T-helper 2 cell treated with Interferon-gamma antibody and Interleukin-4, amounts not matched to agents 100 ng/mL and 5 ng/mL, for 36 hours (primary cell): ENCODE results near the gene ABHD17A. TPM values are rescaled to one million over a fixed set of nuclear protein-coding genes. Genes with fewer than 3 reads are reported as not detected.

Experiments used
- intact Hi-C: fragments of 100-400 bp; cut with micrococcal nuclease; formaldehyde crosslinking; loops from one replicate; pipeline ENCODE4 v1.15.1; 2023
- total RNA-seq: library from RNA; stranded (reverse); gene quantifications from 2 replicates; pipeline ENCODE4 v1.2.3, GENCODE V29; 2022

ABHD17A gene
- total RNA-seq, 1 donor from 2014 or later: 126 TPM

DNA sequence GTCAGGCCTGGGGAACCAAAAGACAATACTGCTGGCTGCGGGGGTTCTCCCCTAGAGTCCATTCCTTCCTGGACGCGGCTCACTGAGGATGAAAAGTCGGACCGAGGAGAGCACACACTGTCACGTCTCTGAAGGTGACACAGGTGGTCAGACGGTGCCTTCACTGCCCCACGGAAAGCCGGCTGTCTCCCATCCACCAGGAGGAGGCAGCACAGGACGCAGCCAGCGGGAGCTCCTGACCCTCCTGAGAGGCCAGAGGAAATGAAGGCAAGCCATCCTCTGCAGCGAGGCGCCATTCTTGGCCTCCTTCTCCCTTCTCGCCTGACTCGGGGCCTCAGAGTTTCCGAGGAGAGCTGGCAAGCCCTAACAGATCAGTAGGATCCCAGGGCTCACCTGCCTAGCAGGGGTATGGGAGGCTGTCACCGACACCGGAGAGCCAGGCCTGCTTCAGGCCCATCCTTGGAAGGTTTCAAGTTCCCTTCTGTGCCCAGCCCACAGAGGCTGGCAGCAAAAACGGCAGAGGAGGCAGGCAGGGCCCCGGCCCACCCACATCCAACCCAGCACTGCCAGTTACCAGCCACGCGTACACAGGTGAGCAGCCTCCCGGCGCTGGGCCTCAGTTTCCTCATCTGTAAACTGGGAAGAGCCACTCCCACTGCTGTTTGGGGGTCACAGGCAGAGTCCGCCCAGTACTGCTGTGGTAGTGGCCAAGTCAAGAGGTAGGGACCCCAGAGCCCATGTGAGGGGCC, 41.5 kb downstream of the ABHD17A start:
- intact Hi-C loops: no loop called here

DNA sequence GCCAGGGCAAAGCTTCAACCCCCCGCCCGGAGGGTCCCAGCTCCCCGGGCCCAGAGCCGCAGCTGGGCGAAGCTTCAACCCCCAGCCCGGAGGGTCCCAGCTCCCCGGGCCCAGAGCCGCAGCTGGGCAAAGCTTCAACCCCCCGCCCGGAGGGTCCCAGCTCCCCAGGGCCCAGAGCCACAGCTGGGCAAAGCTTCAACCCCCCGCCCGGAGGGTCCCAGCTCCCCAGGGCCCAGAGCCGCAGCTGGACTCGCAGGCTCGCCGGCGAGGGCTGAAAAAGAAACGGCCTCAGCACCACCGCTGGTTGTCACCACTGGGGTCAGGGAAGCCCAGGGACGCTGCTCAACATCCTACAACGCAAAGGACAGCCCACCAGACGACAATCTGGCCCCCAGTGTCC, 42.2 kb downstream of the ABHD17A start:
- intact Hi-C loops: no loop called here

DNA sequence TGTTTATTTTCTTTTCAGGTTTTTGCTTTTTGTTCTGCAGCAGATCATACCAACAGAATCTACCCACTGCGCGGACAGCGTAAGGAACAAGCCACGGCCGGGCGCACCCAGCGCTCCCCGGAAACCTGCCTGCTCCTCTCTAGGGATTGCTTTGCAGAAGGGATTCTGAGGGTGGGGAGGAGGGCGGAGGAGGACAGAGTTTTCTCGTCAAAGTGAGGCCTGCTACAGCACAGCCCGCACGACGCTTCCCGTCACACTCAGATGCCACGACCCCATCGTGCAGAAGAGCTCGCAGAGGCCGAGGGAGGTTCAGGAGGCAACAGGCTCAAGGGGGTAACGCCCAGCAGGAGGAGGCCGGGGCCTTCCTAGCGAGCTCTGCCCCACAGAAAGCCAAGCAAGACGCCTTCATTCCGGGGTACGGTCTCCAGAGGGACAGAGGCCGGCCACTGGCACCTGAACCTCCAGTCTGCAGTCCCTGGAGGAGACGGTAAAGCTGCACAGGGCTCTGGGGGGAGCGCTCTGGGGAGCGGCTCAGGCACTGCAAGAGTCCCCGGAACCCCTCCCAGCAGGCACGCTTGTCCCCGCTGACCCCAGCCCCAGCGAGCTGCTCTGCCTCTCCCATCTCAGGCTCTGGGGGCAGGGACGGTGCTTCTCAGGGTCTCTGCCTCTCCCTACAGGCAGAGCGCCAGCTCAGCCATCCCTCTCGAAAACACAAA, 43.9 kb downstream of the ABHD17A start:
- intact Hi-C loops: no loop called here

DNA sequence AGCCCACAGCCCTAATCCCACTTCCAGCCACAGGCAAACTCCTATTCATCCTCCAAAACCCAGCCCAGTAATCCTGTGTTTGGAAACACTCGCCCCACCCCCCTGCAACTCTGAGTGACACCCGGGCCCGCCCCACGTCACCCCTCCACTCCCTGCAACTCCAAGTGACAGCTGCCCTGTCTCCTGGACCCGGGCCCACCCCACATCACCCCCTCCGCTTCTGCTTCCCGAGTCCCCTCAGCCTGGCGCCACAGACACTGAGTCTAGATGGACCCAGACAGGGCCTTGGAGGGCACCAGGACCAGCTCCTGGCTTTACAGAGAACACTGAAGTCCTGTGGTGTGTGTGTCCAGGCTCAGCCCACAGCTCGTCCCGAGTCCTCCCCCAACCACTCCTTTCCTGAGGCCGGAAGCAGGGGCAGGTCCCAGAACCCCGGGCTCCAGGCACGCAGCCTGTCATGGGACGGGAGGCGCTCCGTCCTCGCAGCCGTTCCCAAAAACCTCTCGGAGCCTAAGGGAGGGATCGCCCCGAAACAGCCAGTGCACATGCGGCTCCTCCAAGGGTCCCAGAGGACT, 44.7 kb downstream of the ABHD17A start:
- intact Hi-C loops: no loop called here

DNA sequence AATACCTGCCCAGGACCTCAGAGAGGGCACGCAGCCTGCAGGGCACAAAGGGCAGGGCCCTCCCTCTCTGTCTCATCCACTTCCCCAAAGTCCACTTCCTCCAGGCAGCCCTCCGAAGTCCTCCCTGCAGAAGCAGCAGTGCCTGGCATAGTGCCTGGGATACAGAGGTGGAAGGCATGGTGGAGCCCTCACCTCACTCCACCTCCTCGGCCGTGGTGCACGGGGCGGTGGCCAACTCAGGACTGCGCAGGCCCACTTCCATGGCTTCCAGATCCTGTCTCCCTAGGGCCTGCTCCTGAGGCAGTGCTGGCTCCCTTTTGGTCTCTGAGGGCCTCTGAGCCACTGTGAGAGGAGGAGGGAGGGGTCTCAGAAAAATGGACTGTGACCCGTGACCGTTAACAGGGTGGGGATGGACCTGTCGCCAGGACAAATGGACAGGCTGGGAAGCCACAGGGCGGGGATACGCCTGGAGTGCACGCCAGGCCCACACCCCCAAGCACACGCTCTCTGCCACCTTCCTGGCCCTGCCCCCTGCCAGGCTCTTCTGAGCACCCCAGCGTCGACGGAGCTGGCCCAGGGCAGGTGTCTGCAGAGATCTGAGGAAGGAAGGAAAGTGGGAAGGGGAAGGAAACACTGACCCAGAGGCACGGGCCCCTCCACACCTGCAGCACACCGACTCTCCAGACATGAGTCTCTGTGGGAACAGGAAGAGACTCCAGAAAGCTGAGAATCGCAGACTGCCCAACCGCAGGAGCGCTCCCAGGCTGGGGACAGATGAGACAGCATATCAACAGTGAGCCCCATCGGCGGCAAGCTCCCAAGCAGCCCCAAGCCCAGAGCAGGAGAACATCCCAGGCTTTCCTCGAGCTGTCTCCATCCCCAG, 45.4 kb downstream of the ABHD17A start:
- intact Hi-C loops: no loop called here

DNA sequence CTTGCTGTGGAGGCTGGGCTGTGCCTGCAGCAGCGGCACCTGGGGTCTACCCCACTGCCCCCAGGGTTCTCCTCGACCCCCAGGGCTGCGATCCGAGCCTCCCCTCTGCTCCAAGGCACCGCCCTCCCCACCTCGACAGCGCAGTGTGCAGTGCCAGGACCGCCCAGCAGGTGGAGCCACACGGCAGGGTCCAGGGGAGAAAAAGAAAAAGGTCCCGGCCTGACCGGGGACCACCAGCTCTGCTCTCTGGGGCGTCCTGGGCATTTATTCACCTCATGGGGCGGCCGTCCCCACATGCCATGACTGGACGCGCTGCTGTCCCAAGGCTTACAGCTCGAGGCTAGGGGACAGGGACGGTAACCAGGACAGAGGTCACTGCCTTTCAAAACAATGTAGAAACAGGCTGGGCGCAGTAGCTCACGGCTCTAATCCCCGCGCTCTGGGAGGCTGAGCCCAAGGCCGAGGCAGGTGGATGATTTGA, 47.6 kb downstream of the ABHD17A start:
- intact Hi-C loops: no loop called here

DNA sequence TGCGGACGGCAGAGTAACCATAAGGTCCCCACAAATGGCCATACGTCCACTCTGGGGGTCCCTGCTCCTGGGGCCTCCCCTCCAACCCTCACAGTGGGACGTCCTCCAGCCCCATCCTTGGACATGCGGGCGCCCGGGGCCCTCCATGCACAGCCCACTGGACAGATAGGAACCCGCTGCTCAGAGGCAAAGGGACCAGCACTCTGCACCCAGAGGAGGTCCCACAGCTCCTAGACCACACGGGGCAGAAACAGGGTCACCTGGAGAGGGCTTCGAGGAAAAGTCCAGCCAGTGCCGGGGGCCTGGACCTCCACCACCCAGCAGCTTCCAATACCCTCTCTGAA, 48.1 kb downstream of the ABHD17A start:
- intact Hi-C loops: no loop called here

DNA sequence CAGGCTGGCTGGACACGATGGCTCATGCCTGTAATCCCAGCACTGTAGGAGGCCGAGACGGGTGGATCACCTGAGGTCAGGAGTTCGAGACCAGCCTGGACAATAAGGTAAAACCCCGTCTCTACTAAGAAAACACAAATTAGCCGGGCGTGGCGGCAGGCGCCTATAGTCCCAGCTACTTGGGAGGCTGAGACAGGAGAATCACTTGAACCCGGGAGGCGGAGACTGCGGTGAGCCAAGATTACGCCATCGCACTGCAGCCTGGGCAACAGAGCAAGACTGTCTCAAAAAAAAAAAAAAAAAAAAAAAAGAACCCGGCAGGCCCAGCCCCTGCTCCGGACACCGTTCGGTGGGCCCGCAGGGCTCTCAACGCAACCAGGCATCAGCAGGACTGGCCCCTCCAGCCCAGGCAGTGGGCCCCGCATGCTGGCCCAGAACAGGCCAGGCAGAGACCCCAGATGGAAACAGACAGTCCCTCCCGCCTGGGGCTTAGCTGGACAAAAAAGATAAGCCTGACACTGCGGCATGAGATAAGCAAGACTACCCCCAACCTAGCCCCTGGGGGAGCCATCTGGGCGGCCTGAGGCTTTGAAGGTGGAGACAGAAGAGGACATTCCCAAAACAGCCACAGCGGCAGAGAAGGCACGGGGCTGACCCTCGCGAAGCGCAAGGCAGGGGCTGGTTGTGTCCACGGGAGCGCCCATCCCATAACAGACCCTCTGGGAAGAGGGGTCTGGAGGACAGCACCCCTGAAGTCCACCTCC, 48.7 kb downstream of the ABHD17A start:
- intact Hi-C loops: no loop called here

DNA sequence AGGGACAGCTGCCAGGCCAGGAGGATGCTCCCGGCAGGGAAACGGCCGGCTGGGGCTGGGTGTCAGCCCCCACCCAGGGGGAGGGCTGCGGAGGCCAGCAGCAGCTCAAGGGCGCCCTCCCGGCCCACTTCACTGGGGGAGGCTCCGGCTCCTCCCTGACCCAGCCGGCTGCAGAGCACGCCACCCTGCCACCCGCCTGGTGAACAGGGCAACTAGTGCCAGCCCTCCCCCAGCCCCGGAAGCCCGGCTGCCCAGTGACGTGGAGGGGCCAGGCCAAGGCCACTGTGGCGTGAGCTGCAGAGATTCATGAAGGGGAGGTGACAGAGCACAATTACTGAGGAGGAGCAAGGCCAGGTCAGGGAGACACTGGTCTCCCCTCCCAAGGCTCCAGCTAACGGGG, 51.8 kb downstream of the ABHD17A start:
- intact Hi-C loops: no loop called here

DNA sequence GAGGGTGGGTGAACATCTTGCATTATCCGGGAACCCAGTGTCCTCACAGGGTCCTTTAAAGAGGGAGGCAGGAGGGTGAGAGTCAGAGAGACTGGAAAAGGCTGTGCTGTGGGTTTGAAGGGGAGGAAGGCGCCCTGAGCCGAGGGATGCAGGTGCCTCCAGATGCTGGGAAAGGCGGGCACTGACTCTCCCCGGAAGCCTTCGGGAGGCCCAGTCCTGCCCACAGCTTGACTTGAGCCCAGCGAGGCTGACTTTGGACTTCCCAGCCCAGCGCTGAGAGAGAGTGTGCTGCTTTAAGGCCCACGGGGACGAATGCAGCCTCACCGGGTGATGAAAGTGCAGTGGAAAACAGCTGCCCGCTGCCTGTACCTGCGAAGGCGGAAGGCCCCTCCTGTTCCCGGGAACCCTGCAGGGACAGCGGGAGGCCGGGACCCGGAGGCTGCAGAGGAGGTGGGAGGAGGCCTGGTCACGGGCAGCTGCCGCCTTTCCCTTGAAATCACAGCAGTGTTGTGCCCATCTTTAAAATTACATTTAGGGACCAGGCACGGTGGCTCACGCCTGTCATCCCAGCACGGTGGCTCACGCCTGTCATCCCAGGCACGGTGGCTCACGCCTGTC, 53.1 kb downstream of the ABHD17A start:
- intact Hi-C loops: no loop called here

DNA sequence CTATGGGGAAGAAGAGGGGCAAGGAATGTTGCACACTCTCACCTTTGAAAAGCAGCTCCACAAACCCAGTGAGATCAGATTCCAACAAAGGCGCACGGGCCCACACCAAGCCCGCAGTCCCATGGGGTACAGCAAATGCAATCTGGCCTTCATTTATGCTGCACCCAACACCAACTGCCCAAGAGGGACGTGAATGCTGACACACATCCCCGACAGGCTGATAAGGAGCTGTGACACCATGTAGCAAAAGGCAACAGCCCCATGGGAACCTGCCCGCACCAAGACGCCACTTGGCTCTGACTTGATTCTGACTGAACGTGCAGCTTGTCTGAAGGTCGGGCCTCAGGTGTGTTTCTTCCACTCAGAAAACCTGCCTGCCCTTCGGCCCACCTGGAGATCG, 54.3 kb downstream of the ABHD17A start:
- intact Hi-C loops: no loop called here

DNA sequence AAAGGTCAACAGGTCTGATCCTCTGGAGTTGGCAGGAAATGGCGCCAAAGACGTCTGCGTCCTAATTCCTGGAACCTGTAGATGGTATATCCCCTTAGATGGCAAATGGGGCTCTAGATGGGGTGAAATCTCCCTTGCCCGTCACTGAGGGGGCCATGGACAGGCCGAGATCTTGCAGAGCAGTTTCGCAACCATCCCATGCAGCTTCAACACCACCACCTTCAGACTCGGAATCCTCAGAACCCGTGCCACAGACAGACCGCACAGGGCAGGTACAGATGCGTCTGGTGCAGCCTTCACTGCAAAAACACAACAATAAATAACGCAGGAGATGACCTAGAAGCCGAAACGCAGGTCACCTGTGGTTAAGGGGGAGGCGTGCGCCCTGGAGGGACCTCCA, 54.7 kb downstream of the ABHD17A start:
- intact Hi-C loops: no loop called here

DNA sequence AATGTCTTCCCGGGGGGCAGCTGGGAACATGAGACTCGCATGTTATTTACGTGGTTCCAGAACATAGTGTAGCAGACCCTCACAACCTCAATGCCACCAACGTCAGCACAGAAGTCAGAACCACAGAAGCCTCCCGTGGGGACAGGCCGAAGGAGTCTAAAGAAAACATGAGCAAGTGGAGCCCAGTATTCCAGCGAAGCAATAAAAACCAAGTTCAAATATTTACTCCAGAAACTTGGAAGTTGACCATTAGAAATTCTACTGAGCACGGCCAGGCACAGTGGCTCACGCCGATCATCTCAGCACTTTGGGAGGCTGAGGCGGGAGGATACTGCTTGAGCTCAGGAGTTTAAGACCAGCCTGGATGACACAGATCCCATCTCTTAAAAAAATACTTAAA, 55.3 kb downstream of the ABHD17A start:
- intact Hi-C loops: no loop called here

DNA sequence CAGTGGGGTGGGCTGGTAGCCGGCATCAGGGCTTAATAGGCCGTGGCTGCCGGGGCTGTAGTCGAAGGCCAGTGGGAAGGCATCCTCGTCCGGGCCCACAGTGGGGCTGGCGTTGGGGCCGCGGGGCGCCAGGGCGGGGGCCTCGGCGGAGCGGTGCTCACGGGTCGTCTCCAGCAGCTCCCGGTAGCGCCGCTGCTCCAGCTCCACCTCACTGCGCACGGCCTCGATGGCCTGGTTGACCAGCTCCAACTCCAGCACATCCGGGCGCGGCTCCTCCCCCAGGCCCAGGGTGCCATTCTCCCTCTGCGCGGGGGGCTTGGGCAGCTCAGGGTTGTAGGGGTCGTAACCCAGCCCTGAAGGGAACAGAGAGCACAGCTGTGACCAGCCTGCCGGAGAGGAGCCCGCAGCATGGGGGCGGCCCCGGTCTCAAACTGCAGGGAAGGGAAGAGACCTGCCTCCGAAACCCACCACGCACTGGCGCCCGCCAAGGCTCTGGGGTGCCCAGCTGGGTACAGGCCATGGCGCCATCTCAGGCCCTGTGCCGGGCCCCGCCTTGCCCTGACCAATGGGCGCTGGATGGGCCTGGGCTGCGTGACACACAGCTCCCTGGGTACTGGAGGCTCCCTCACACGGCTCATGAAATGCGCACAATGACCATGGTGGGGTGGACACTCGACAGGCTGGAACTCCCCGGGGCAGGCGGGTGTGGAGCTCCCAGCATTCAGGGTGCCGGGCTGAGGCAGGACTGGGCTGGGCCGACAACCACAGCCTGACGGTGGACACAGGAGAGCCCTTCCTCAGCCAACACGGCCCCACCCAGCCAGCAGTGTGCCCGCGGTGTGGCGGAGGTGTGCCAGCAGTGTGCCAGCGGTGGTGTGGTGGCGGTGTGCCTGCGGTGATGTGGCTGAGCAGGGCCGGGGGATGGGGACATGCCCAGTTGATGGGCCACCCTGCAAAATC, 56.7 kb downstream of the ABHD17A start:
- intact Hi-C loops: no loop called here

DNA sequence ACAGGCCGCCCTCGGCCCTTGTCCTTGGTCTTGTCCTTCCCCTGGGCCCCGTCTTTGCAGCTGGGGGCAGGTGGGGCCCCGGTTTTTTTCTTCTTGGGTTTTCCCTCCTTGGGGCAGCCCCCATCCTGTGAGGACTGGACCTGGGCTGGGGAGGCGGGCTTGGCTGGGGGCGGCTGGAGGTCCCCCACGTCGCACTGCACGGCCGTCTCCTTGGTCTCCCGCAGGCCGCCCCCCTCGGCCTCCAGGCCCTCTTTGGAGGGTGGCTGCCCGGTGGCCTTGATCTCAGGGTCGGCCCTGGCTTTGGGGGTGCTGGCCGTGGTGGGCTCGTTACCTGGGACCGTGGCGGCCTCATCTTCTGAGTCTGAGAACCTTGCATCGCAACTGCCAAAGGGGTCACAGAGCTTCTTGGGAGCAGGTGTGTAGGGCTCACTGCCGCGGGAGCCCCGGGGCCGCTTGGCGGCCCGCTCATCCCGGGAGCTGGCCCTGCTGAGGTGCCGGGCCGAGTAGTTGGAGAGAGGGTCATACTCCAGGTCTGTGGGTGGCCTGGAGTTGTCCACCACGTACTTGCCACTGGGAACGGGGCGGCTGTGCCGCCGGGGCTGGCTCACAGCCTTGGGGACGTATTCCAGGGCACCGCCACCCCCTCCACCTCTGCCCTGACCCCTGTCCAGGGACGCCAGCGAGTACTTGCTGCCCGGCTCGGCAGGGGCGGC, 57.6 kb downstream of the ABHD17A start:
- intact Hi-C loops: no loop called here
